IMR-90 (cell line): ENCODE measurements around the gene HRH2. TPM values are rescaled to one million over a fixed set of nuclear protein-coding genes. Genes with fewer than 3 reads are reported as not detected.

ENCODE experiments used
- ATAC-seq: fragments of 200-7000 bp; cut with Tn5 transposase; 2 replicates; pipeline ENCODE4 v1.9.1; 2020; ENCODE audit warnings: low read depth, mild to moderate bottlenecking, moderate library complexity
- BruUV-seq: library from RNA; stranded (reverse); fragments of 400-500 nt; replicated peaks from 2 replicates; lab custom pipeline; 2021; lab: Mats Ljungman, UMichigan
- CTCF ChIA-PET: fragments of 300-600 bp; formaldehyde crosslinking; extraction: SDS; loops from one replicate; lab custom pipeline; 2021; ENCODE audit warnings: antibody characterized with exemption; lab: Yijun Ruan, JAX
- POLR2A ChIA-PET: fragments of 300-600 bp; sonication (Branson Sonifier 250); formaldehyde crosslinking; loops from one replicate; lab custom pipeline; 2022; ENCODE audit warnings: antibody characterized with exemption; ENCODE audit not compliant: unreplicated experiment; lab: Charles Lee
- DNase-seq: peaks from one replicate; pipeline ENCODE4 v3.0.0; 2013
- H2AFZ ChIP-seq: replicated peaks from 2 replicates; pipeline ENCODE3; 2013; ENCODE audit warnings: low read length, mild to moderate bottlenecking; ENCODE audit not compliant: poor library complexity
- H2AK5ac ChIP-seq: 2 replicates; pipeline ENCODE4 v1.6.1; 2013; ENCODE audit warnings: low read depth, low read length, inconsistent platforms
- H2AK9ac ChIP-seq: replicated peaks from 2 replicates; pipeline ENCODE3; 2013; ENCODE audit warnings: mild to moderate bottlenecking, low read depth, low read length, moderate library complexity; ENCODE audit not compliant: poor library complexity
- H2BK120ac ChIP-seq: 2 replicates; pipeline ENCODE4 v1.6.1; 2013; ENCODE audit warnings: low read depth, low read length, inconsistent platforms
- H2BK15ac ChIP-seq: 3 replicates; pipeline ENCODE4 v1.6.1; 2013; ENCODE audit warnings: low read depth, low read length, inconsistent platforms
- H2BK20ac ChIP-seq: 2 replicates; pipeline ENCODE4 v1.6.1; 2013; ENCODE audit warnings: low read depth, mild to moderate bottlenecking, inconsistent platforms, low read length, moderate library complexity
- H2BK5ac ChIP-seq: 2 replicates; pipeline ENCODE4 v1.6.1; 2013; ENCODE audit warnings: mild to moderate bottlenecking, low read depth, low read length, inconsistent platforms; ENCODE audit not compliant: poor library complexity, severe bottlenecking
- H3K14ac ChIP-seq: replicated peaks from 2 replicates; pipeline ENCODE4 v1.6.1; 2013; ENCODE audit warnings: low read depth, low read length, inconsistent platforms
- H3K18ac ChIP-seq: 2 replicates; pipeline ENCODE4 v1.6.1; 2013; ENCODE audit warnings: low read depth, low read length, control low read depth
- H3K23ac ChIP-seq: 2 replicates; pipeline ENCODE4 v1.6.1; 2013; ENCODE audit warnings: low read depth, low read length, inconsistent platforms
- H3K27ac ChIP-seq: 2 replicates; pipeline ENCODE4 v1.5.1; 2013; ENCODE audit warnings: mild to moderate bottlenecking, control low read depth, low read length; ENCODE audit not compliant: insufficient read depth
- H3K27me3 ChIP-seq: 2 replicates; pipeline ENCODE4 v1.6.1; 2013; ENCODE audit warnings: low read length; ENCODE audit not compliant: control insufficient read depth, insufficient read depth
- H3K36me3 ChIP-seq: 2 replicates; pipeline ENCODE4 v1.6.1; 2013; ENCODE audit warnings: low read length, mixed read lengths; ENCODE audit not compliant: control insufficient read depth, insufficient read depth
- H3K4ac ChIP-seq: 2 replicates; pipeline ENCODE4 v1.6.1; 2013; ENCODE audit warnings: low read depth, low read length, inconsistent platforms
- H3K4me1 ChIP-seq: 2 replicates; pipeline ENCODE4 v1.6.1; 2013; ENCODE audit warnings: low read length, mixed read lengths; ENCODE audit not compliant: control insufficient read depth, insufficient read depth
- H3K4me2 ChIP-seq: 2 replicates; pipeline ENCODE4 v1.6.1; 2013; ENCODE audit warnings: low read depth, mild to moderate bottlenecking, control low read depth, low read length, moderate library complexity
- H3K4me3 ChIP-seq: 2 replicates; pipeline ENCODE4 v1.5.1; 2013; ENCODE audit warnings: low read depth, mild to moderate bottlenecking, control low read depth, low read length, moderate library complexity; ENCODE audit not compliant: insufficient read depth
- H3K56ac ChIP-seq: 2 replicates; pipeline ENCODE4 v1.6.1; 2013; ENCODE audit warnings: low read length, inconsistent platforms; ENCODE audit not compliant: insufficient read depth; ENCODE audit errors: extremely low read depth
- H3K79me1 ChIP-seq, 2 experiments: 2 replicates each; pipeline ENCODE4 v1.6.1; 2013; ENCODE audit warnings: low read length in 2 of 2, inconsistent platforms in 1 of 2, low read depth in 1 of 2
- H3K9ac ChIP-seq: 2 replicates; pipeline ENCODE4 v1.6.1; 2013; ENCODE audit warnings: low read depth, low read length, control low read depth
- H3K9me1 ChIP-seq: 2 replicates; pipeline ENCODE4 v1.6.1; 2013; ENCODE audit warnings: low read length, inconsistent platforms; ENCODE audit not compliant: insufficient read depth
- H3K9me3 ChIP-seq: 2 replicates; pipeline ENCODE4 v1.6.1; 2013; ENCODE audit warnings: low read length; ENCODE audit not compliant: control insufficient read depth, insufficient read depth
- H4K20me1 ChIP-seq: 2 replicates; pipeline ENCODE4 v1.6.1; 2013; ENCODE audit warnings: low read length, inconsistent platforms; ENCODE audit not compliant: insufficient read depth
- H4K5ac ChIP-seq: 2 replicates; pipeline ENCODE4 v1.6.1; 2013; ENCODE audit warnings: mild to moderate bottlenecking, low read depth, low read length, control low read depth
- H4K8ac ChIP-seq, 2 experiments: 2 replicates each; pipeline ENCODE4 v1.6.1; 2013; ENCODE audit warnings: low read depth in 2 of 2, low read length in 2 of 2, control low read depth in 1 of 2, inconsistent platforms in 1 of 2
- H4K91ac ChIP-seq: 2 replicates; pipeline ENCODE4 v1.6.1; 2013; ENCODE audit warnings: low read depth, low read length, inconsistent platforms; ENCODE audit not compliant: insufficient read depth
- CEBPB ChIP-seq: IDR thresholded peaks from 2 replicates; pipeline ENCODE4 v1.6.1; 2012; ENCODE audit warnings: low read depth, low read length, improper control_type of control experiment
- FOS ChIP-seq: fragments of 150-350 bp; IDR thresholded peaks from 2 replicates; pipeline ENCODE4 v1.6.1; 2016; ENCODE audit warnings: low read depth, low read length
- POLR2A ChIP-seq: IDR thresholded peaks from 2 replicates; pipeline ENCODE4 v1.6.1; 2012; ENCODE audit warnings: mild to moderate bottlenecking, low read depth, low read length
- RCOR1 ChIP-seq: IDR thresholded peaks from 2 replicates; pipeline ENCODE4 v1.6.1; 2012; ENCODE audit warnings: mild to moderate bottlenecking, low read length, improper control_type of control experiment; ENCODE audit not compliant: insufficient replicate concordance
- RFX5 ChIP-seq: IDR thresholded peaks from 2 replicates; pipeline ENCODE4 v1.8.0; 2012; ENCODE audit warnings: low read depth, mild to moderate bottlenecking, low read length, moderate library complexity
- WGBS, 2 experiments: methylation state at CpG; one replicate each; pipeline versions ENCODE4 v1.1.5 to v1.1.7; 2013; ENCODE audit warnings: missing lambda C conversion rate in 2 of 2; ENCODE audit not compliant: insufficient read length in 1 of 2; ENCODE audit errors: extremely low coverage in 2 of 2; 5-methylcytosine and 5-hydroxymethylcytosine counted together
- dilution Hi-C: fragments of 300-500 bp; cut with HindIII; formaldehyde crosslinking; loops from one replicate; pipeline ENCODE4 v1.14.3; 2018; ENCODE audit warnings: low sequenced_read_pairs; ENCODE audit not compliant: unreplicated experiment
- in situ Hi-C: fragments of 300-500 bp; cut with MboI; formaldehyde crosslinking; loops from 3 replicates; pipeline ENCODE4 v1.14.3; 2019; ENCODE audit warnings: low sequenced_read_pairs, inconsistent platforms, mixed read lengths
- intact Hi-C: fragments of 100-400 bp; cut with micrococcal nuclease; formaldehyde crosslinking; loops from 2 replicates; pipeline ENCODE4 v1.10.0; 2022
- polyA plus RNA-seq, 3 experiments: library from polyadenylated mRNA; depleted of rRNA; stranded (reverse); fragments of >200 nt; gene quantifications; 2 replicates each; pipeline ENCODE4 v1.2.3, GENCODE V29; 2012; ENCODE audit warnings: low replicate concordance in 1 of 3
- total RNA-seq: library from RNA; depleted of rRNA; stranded (reverse); fragments of >200 nt; gene quantifications from 2 replicates; pipeline ENCODE4 v1.2.3, GENCODE V29; 2012
- TF ChIP-seq, protein P1 (sequence below): fragments of 150-350 bp; IDR thresholded peaks from 2 replicates; pipeline ENCODE4 v1.6.1; 2017; ENCODE audit warnings: mild to moderate bottlenecking, antibody characterized with exemption, low read length, low read depth
- TF ChIP-seq, protein P2 (sequence below): conservative IDR thresholded peaks from 2 replicates; pipeline ENCODE4 v1.5.1; 2012; ENCODE audit warnings: mild to moderate bottlenecking, low read depth, low read length, improper control_type of control experiment

Gene HRH2
- total and polyA plus RNA-seq, 2 of the 4 experiments (the other 2 are of a cell fraction) = not detected

- no peak overlapping the region for H2AK5ac ChIP-seq
- DNase-seq (no peak), ATAC-seq (no peak)
- H3K9ac ChIP-seq = no peak overlapping the region
- no peak overlapping the region for H4K5ac ChIP-seq
- peaks cover 5% of the 10 kb centered on the region for H3K9me3 ChIP-seq
- no peak overlapping the region for H2BK120ac ChIP-seq
- H2BK5ac ChIP-seq = no peak overlapping the region
- no peak overlapping the region for H4K8ac ChIP-seq
- no peak overlapping the region for H3K18ac ChIP-seq
- intact Hi-C loops = no loop called here
- no peak overlapping the region for H2AFZ ChIP-seq
- POLR2A ChIA-PET = no interaction called here
- in situ Hi-C loops = no loop called here
- CTCF ChIA-PET = no interaction called here
- no peaks in the 10 kb centered on the region for H4K20me1 ChIP-seq
- no peak overlapping the region for H3K4ac ChIP-seq
- BruUV-seq = no TSS peak
- H3K23ac ChIP-seq = no peak overlapping the region
- no peak overlapping the region for H3K56ac ChIP-seq
- H3K36me3 ChIP-seq = no peaks in the 10 kb centered on the region
- H3K27ac ChIP-seq = no peak overlapping the region
- no peak overlapping the region for H2BK20ac ChIP-seq
- WGBS, 2 experiments = no CpG with 5 or more reads among the region's 12 CpGs
- no peak overlapping the region for H4K91ac ChIP-seq
- no peak overlapping the region for H2AK9ac ChIP-seq
- H3K9me1 ChIP-seq = no peaks in the 10 kb centered on the region
- dilution Hi-C loops = no loop called here
- no peak overlapping the region for H2BK15ac ChIP-seq
- H3K14ac ChIP-seq = no peak overlapping the region
- no peaks in the 10 kb centered on the region for H3K79me1 ChIP-seq
- no peak overlapping the region for H3K4me3 ChIP-seq
- TF ChIP-seq RCOR1 (no peak), RFX5 (no peak), CEBPB (no peak), POLR2A (no peak), FOS (no peak)
- TF ChIP-seq, protein P1, sequence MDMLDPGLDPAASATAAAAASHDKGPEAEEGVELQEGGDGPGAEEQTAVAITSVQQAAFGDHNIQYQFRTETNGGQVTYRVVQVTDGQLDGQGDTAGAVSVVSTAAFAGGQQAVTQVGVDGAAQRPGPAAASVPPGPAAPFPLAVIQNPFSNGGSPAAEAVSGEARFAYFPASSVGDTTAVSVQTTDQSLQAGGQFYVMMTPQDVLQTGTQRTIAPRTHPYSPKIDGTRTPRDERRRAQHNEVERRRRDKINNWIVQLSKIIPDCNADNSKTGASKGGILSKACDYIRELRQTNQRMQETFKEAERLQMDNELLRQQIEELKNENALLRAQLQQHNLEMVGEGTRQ = no peak
- TF ChIP-seq, protein P2, sequence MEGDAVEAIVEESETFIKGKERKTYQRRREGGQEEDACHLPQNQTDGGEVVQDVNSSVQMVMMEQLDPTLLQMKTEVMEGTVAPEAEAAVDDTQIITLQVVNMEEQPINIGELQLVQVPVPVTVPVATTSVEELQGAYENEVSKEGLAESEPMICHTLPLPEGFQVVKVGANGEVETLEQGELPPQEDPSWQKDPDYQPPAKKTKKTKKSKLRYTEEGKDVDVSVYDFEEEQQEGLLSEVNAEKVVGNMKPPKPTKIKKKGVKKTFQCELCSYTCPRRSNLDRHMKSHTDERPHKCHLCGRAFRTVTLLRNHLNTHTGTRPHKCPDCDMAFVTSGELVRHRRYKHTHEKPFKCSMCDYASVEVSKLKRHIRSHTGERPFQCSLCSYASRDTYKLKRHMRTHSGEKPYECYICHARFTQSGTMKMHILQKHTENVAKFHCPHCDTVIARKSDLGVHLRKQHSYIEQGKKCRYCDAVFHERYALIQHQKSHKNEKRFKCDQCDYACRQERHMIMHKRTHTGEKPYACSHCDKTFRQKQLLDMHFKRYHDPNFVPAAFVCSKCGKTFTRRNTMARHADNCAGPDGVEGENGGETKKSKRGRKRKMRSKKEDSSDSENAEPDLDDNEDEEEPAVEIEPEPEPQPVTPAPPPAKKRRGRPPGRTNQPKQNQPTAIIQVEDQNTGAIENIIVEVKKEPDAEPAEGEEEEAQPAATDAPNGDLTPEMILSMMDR = no peak
- no peak overlapping the region for H3K4me2 ChIP-seq
- no peaks in the 10 kb centered on the region for H3K27me3 ChIP-seq
- no peaks in the 10 kb centered on the region for H3K4me1 ChIP-seq
Measured at GRCh38 chr5:175701797-175702196, 43.9 kb downstream of the HRH2 start.
